Measurements from ENCODE around the gene RASSF1.

- TF ChIP-seq SRF (IDR thresholded peaks at IDR 0.05; ENCODE audit: low read depth, low read length), result no peak
- no peak for TF ChIP-seq POLR2A (IDR thresholded peaks at IDR 0.05; ENCODE audit: control extremely low read depth in 1 of 2, low read depth in 2 of 2, low read length in 2 of 2)
- no peak for TF ChIP-seq CTCF (IDR thresholded peaks at IDR 0.05; ENCODE audit: control extremely low read depth in 1 of 3, insufficient read depth in 1 of 3, low read depth in 1 of 3, low read length in 3 of 3)
- TF ChIP-seq SIX5 (IDR thresholded peaks at IDR 0.05; ENCODE audit: low read depth, low read length), result no peak
- TF ChIP-seq EZH2 (IDR thresholded peaks at IDR 0.05; ENCODE audit: low read depth, low read length, severe bottlenecking), result no peak
- TF ChIP-seq USF2 (IDR thresholded peaks at IDR 0.05; ENCODE audit: low read length), result no peak
Measured at GRCh38 chr3:50326182-50326541, 14.5 kb downstream of the RASSF1 start.

All from H1 (cell line).